Activated naive CD4-positive, alpha-beta T cell treated with anti-CD3 and anti-CD28 coated beads, Interleukin-2, amount 50 U/mL, for 24 hours (primary cell): ENCODE results near the gene SHKBP1.

ENCODE experiments used
- H3K27ac Mint-ChIP-seq: one replicate; pipeline ENCODE4 v1.8.0; 2021; ENCODE audit warnings: mild to moderate bottlenecking, mixed read lengths
- H3K27me3 Mint-ChIP-seq: one replicate; pipeline ENCODE4 v1.8.0; 2021; ENCODE audit warnings: mixed read lengths
- H3K36me3 Mint-ChIP-seq: one replicate; pipeline ENCODE4 v1.8.0; 2021; ENCODE audit warnings: mixed read lengths
- H3K4me1 Mint-ChIP-seq: one replicate; pipeline ENCODE4 v1.8.0; 2021; ENCODE audit warnings: mixed read lengths
- H3K4me3 Mint-ChIP-seq: one replicate; pipeline ENCODE4 v1.8.0; 2021; ENCODE audit warnings: mild to moderate bottlenecking, mixed read lengths
- H3K9me3 Mint-ChIP-seq: one replicate; pipeline ENCODE4 v1.8.0; 2021; ENCODE audit warnings: mixed read lengths

Gene SHKBP1

GRCh38 chr19:40611900-40612698 is 35.4 kb downstream of the SHKBP1 start:
- no peaks in the 10 kb centered on the region for H3K9me3 Mint-ChIP-seq
- H3K27me3 Mint-ChIP-seq, result no peaks in the 10 kb centered on the region
- H3K27ac Mint-ChIP-seq, result peak overlapping the region; percentile 98
- peaks cover 7% of the 10 kb centered on the region for H3K36me3 Mint-ChIP-seq
- H3K4me3 Mint-ChIP-seq, result peak overlapping the region; percentile 34
- H3K4me1 Mint-ChIP-seq, result peaks cover 65% of the 10 kb centered on the region

GRCh38 chr19:40612831-40613689 is 36.4 kb downstream of the SHKBP1 start:
- Mint-ChIP-seq H3K9me3 (no peaks in the 10 kb centered on the region), H3K4me3 (peak overlapping the region; percentile 100), H3K4me1 (peaks cover 59% of the 10 kb centered on the region), H3K36me3 (peaks cover 7% of the 10 kb centered on the region), H3K27me3 (no peaks in the 10 kb centered on the region), H3K27ac (peak overlapping the region; percentile 98)

- Mint-ChIP-seq H3K4me1 (peaks cover 54% of the 10 kb centered on the region), H3K9me3 (no peaks in the 10 kb centered on the region), H3K36me3 (peaks cover 7% of the 10 kb centered on the region)
These were observed 37.3 kb downstream of the SHKBP1 start for GRCh38 chr19:40613690-40614621.

GRCh38 chr19:40614622-40615411 is 38.1 kb downstream of the SHKBP1 start:
- H3K4me1 Mint-ChIP-seq, result peaks cover 58% of the 10 kb centered on the region
- H3K9me3 Mint-ChIP-seq, result no peaks in the 10 kb centered on the region
- H3K27me3 Mint-ChIP-seq, result no peaks in the 10 kb centered on the region
- peak overlapping the region; percentile 100 for H3K4me3 Mint-ChIP-seq
- peaks cover 13% of the 10 kb centered on the region for H3K36me3 Mint-ChIP-seq
- H3K27ac Mint-ChIP-seq, result peak overlapping the region; percentile 100

More at GRCh38 chr19:40613690-40614621, 37.3 kb downstream of the SHKBP1 start:
- peak overlapping the region; percentile 100 for H3K4me3 Mint-ChIP-seq
- no peaks in the 10 kb centered on the region for H3K27me3 Mint-ChIP-seq
- H3K27ac Mint-ChIP-seq, result peak overlapping the region; percentile 100

GRCh38 chr19:40616178-40616577 is 39.5 kb downstream of the SHKBP1 start:
- peak overlapping the region; percentile 100 for H3K27ac Mint-ChIP-seq
- no peaks in the 10 kb centered on the region for H3K27me3 Mint-ChIP-seq
- peaks cover 15% of the 10 kb centered on the region for H3K36me3 Mint-ChIP-seq
- no peaks in the 10 kb centered on the region for H3K9me3 Mint-ChIP-seq
- H3K4me1 Mint-ChIP-seq, result peaks cover 47% of the 10 kb centered on the region
- peak overlapping the region; percentile 100 for H3K4me3 Mint-ChIP-seq

- no peak overlapping the region for H3K4me3 Mint-ChIP-seq
- peaks cover 42% of the 10 kb centered on the region for H3K4me1 Mint-ChIP-seq
- peak overlapping the region; percentile 90 for H3K27ac Mint-ChIP-seq
- peaks cover 19% of the 10 kb centered on the region for H3K36me3 Mint-ChIP-seq
- no peaks in the 10 kb centered on the region for H3K27me3 Mint-ChIP-seq
- H3K9me3 Mint-ChIP-seq, result no peaks in the 10 kb centered on the region
These were observed 40.3 kb downstream of the SHKBP1 start for GRCh38 chr19:40616941-40617340.

GRCh38 chr19:40617961-40618360 is 41.3 kb downstream of the SHKBP1 start:
- Mint-ChIP-seq H3K4me3 (no peak overlapping the region), H3K9me3 (no peaks in the 10 kb centered on the region), H3K27ac (peak overlapping the region; percentile 88), H3K36me3 (peaks cover 19% of the 10 kb centered on the region), H3K27me3 (no peaks in the 10 kb centered on the region), H3K4me1 (peaks cover 34% of the 10 kb centered on the region)

- peak overlapping the region; percentile 89 for H3K27ac Mint-ChIP-seq
- H3K27me3 Mint-ChIP-seq, result no peaks in the 10 kb centered on the region
- no peaks in the 10 kb centered on the region for H3K9me3 Mint-ChIP-seq
- peaks cover 27% of the 10 kb centered on the region for H3K4me1 Mint-ChIP-seq
- H3K4me3 Mint-ChIP-seq, result no peak overlapping the region
- H3K36me3 Mint-ChIP-seq, result peaks cover 22% of the 10 kb centered on the region
These were observed 42.9 kb downstream of the SHKBP1 start for GRCh38 chr19:40619333-40620160.

GRCh38 chr19:40620161-40620485 is 43.5 kb downstream of the SHKBP1 start:
- no peak overlapping the region for H3K4me3 Mint-ChIP-seq
- peak overlapping the region; percentile 89 for H3K27ac Mint-ChIP-seq
- peaks cover 22% of the 10 kb centered on the region for H3K36me3 Mint-ChIP-seq
- H3K27me3 Mint-ChIP-seq, result no peaks in the 10 kb centered on the region
- H3K9me3 Mint-ChIP-seq, result no peaks in the 10 kb centered on the region
- H3K4me1 Mint-ChIP-seq, result peaks cover 31% of the 10 kb centered on the region

- Mint-ChIP-seq H3K9me3 (no peaks in the 10 kb centered on the region), H3K27ac (peak overlapping the region; percentile 24), H3K4me3 (no peak overlapping the region), H3K4me1 (peaks cover 23% of the 10 kb centered on the region), H3K36me3 (peaks cover 24% of the 10 kb centered on the region), H3K27me3 (no peaks in the 10 kb centered on the region)
These were observed 44.6 kb downstream of the SHKBP1 start for GRCh38 chr19:40621283-40621682.

- Mint-ChIP-seq H3K27me3 (no peaks in the 10 kb centered on the region), H3K4me1 (peaks cover 23% of the 10 kb centered on the region), H3K9me3 (no peaks in the 10 kb centered on the region), H3K4me3 (no peak overlapping the region), H3K27ac (peak overlapping the region; percentile 68), H3K36me3 (peaks cover 24% of the 10 kb centered on the region)
These were observed 45.5 kb downstream of the SHKBP1 start for GRCh38 chr19:40621966-40622772.

- Mint-ChIP-seq H3K36me3 (peaks cover 24% of the 10 kb centered on the region), H3K27me3 (no peaks in the 10 kb centered on the region), H3K4me1 (peaks cover 22% of the 10 kb centered on the region), H3K9me3 (no peaks in the 10 kb centered on the region), H3K4me3 (no peak overlapping the region), H3K27ac (peak overlapping the region; percentile 68)
These were observed 46.1 kb downstream of the SHKBP1 start for GRCh38 chr19:40622773-40623075.

- Mint-ChIP-seq H3K4me3 (no peak overlapping the region), H3K9me3 (no peaks in the 10 kb centered on the region), H3K27ac (peak overlapping the region; percentile 17), H3K4me1 (peaks cover 18% of the 10 kb centered on the region), H3K36me3 (peaks cover 24% of the 10 kb centered on the region), H3K27me3 (no peaks in the 10 kb centered on the region)
These were observed 47.0 kb downstream of the SHKBP1 start for GRCh38 chr19:40623403-40624251.
